Measurements from ENCODE around the gene KIAA0930. TPM values are rescaled to one million over a fixed set of nuclear protein-coding genes. Genes with fewer than 3 reads are reported as not detected.
A peak's percentile ranks its signal among the peaks of the same experiment; 100 is the strongest.

Gene KIAA0930
- total and polyA plus RNA-seq, 5 donors from 2014 or later = 0.70 to 21.3 (median 2.0) TPM

- peaks cover 27% of the 10 kb centered on the region for H3K4me1 ChIP-seq (ENCODE audit: control insufficient read depth, insufficient read depth, low read length, poor library complexity, severe bottlenecking)
Measured at GRCh38 chr22:45159652-45160462, 80.8 kb downstream of the KIAA0930 start.

GRCh38 chr22:45157907-45158306, 82.8 kb downstream of the KIAA0930 start:
- Mint-ChIP-seq H3K4me1 (peaks cover 18 to 35% (median 28%) of the 10 kb centered on the region in 4 donors), H3K36me3 (peaks cover 22% of the 10 kb centered on the region), H3K4me3 (no peak overlapping the region), H3K9me3 (no peaks in the 10 kb centered on the region), H3K27me3 (peaks cover 4% of the 10 kb centered on the region), H3K27ac (no peak overlapping the region)
- Histone ChIP-seq H3K36me3 (ENCODE audit: control insufficient read depth, insufficient read depth, low read length) (peaks cover 22% of the 10 kb centered on the region), H3K4me3 (ENCODE audit: low read depth, low read length) (no peak overlapping the region), H3K27ac (ENCODE audit: insufficient read depth, low read length, poor library complexity, severe bottlenecking) (no peak overlapping the region), H3K27me3 (ENCODE audit: control insufficient read depth, insufficient read depth, low read length) (no peaks in the 10 kb centered on the region), H3K9me3 (ENCODE audit: control insufficient read depth in 2 of 2, low read length in 2 of 2) (no peaks in the 10 kb centered on the region), H3K4me1 (ENCODE audit: control insufficient read depth, insufficient read depth, low read length, poor library complexity, severe bottlenecking) (peaks cover 16% of the 10 kb centered on the region)
- ATAC-seq (ENCODE audit: low read depth in 2 of 2) (no peak), DNase-seq (no peak)

More at GRCh38 chr22:45159652-45160462, 80.8 kb downstream of the KIAA0930 start:
- peaks cover 4% of the 10 kb centered on the region for H3K27me3 Mint-ChIP-seq
- ATAC-seq (ENCODE audit: low read depth in 2 of 2) (no peak), DNase-seq (no peak)
- no peaks in the 10 kb centered on the region for H3K9me3 Mint-ChIP-seq
- peaks cover 17% of the 10 kb centered on the region for H3K36me3 ChIP-seq (ENCODE audit: control insufficient read depth, insufficient read depth, low read length)
- no peak overlapping the region for H3K4me3 ChIP-seq (ENCODE audit: low read depth, low read length)
- H3K27me3 ChIP-seq (ENCODE audit: control insufficient read depth, insufficient read depth, low read length) = no peaks in the 10 kb centered on the region
- no peaks in the 10 kb centered on the region for H3K9me3 ChIP-seq (ENCODE audit: control insufficient read depth in 2 of 2, low read length in 2 of 2)
- peak overlapping the region in 3 of 4 donors; percentile 13 to 85 (median 24) for H3K4me3 Mint-ChIP-seq
- peaks cover 11 to 43% (median 25%) of the 10 kb centered on the region in 4 donors for H3K4me1 Mint-ChIP-seq
- peak overlapping the region in 2 of 3 donors; percentile 17 to 40 for H3K27ac Mint-ChIP-seq
- no peak overlapping the region for H3K27ac ChIP-seq (ENCODE audit: insufficient read depth, low read length, poor library complexity, severe bottlenecking)
- peaks cover 14% of the 10 kb centered on the region for H3K36me3 Mint-ChIP-seq

DNA sequence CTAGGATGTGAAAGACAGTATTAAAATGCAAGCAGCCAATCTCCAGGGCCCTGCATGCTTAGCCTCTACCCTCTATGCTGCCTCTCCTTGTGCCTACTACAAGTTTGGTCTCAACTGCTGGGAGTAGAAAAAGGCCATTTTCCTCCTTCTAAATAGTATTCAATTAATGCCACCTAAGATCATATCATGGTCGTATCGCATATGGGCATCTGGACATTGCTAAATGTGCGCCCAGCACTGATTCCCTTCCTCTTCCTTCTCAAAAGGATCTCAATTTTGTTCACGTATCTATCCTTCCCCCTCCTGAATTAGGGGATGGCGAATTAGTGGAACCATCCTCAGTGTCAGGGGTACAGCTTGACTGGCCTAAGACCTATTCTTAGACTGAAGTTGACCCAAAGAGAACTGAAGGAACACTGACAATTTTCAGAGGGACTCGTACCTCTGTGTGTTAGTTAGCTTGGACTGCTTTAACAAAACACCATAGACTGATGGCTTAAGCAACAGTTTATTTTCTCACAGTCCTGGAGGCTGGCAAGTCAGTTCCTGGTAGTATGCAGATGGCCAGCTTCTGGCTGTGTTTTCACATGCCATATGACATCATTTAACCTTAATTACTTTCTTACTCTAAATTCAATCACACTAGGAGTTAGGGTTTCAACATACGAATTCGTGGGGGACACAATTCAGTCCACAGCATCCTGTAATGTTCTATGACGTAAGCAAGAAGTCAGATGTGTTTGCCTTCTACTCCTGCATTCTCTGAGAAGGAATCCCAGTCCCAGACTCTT, 85.4 kb downstream of the KIAA0930 start:
- DNase-seq (no peak), ATAC-seq (ENCODE audit: low read depth in 2 of 2) (no peak)
- peak overlapping the region in 1 of 3 donors; percentile 8 for H3K27ac Mint-ChIP-seq
- H3K4me1 Mint-ChIP-seq = peaks cover 10 to 20% (median 18%) of the 10 kb centered on the region in 4 donors
- H3K36me3 Mint-ChIP-seq = peaks cover 34% of the 10 kb centered on the region
- Histone ChIP-seq H3K36me3 (ENCODE audit: control insufficient read depth, insufficient read depth, low read length) (peaks cover 22% of the 10 kb centered on the region), H3K9me3 (ENCODE audit: control insufficient read depth in 2 of 2, low read length in 2 of 2) (no peaks in the 10 kb centered on the region), H3K4me3 (ENCODE audit: low read depth, low read length) (no peak overlapping the region), H3K4me1 (ENCODE audit: control insufficient read depth, insufficient read depth, low read length, poor library complexity, severe bottlenecking) (peaks cover 7% of the 10 kb centered on the region), H3K27me3 (ENCODE audit: control insufficient read depth, insufficient read depth, low read length) (no peaks in the 10 kb centered on the region), H3K27ac (ENCODE audit: insufficient read depth, low read length, poor library complexity, severe bottlenecking) (no peak overlapping the region)
- H3K4me3 Mint-ChIP-seq = no peak overlapping the region
- peaks cover 4% of the 10 kb centered on the region for H3K27me3 Mint-ChIP-seq
- H3K9me3 Mint-ChIP-seq = peaks cover 0 to 1% (median 0%) of the 10 kb centered on the region in 7 donors

DNA sequence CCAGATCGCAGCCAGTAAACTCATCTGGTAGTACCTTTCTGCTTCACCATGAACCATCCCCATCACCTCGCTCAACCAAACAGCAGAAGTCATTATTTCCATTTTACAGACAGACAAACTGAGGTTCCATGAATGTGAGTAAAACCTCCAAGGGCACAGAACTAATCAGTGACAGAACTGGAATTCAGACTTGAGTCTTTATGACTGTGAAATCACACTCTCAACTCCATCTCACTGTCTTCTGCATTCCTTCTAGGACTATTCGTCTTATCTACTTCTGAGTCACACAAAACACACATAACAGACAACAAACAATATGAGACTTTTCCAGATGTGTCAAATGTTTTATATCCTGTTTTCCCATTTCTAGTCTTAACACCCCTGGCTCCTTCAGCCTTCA, 86.3 kb downstream of the KIAA0930 start:
- no peak overlapping the region for H3K27ac ChIP-seq (ENCODE audit: insufficient read depth, low read length, poor library complexity, severe bottlenecking)
- Mint-ChIP-seq H3K9me3 (peaks cover 0 to 1% (median 0%) of the 10 kb centered on the region in 7 donors), H3K36me3 (peaks cover 34% of the 10 kb centered on the region), H3K4me3 (no peak overlapping the region), H3K4me1 (peaks cover 3 to 15% (median 14%) of the 10 kb centered on the region in 4 donors), H3K27me3 (peaks cover 4% of the 10 kb centered on the region), H3K27ac (peak overlapping the region in 1 of 3 donors; percentile 38)
- no peak for ATAC-seq (ENCODE audit: low read depth in 2 of 2)
- no peaks in the 10 kb centered on the region for H3K4me1 ChIP-seq (ENCODE audit: control insufficient read depth, insufficient read depth, low read length, poor library complexity, severe bottlenecking)
- peaks cover 22% of the 10 kb centered on the region for H3K36me3 ChIP-seq (ENCODE audit: control insufficient read depth, insufficient read depth, low read length)
- H3K27me3 ChIP-seq (ENCODE audit: control insufficient read depth, insufficient read depth, low read length) = no peaks in the 10 kb centered on the region
- H3K9me3 ChIP-seq (ENCODE audit: control insufficient read depth in 2 of 2, low read length in 2 of 2) = no peaks in the 10 kb centered on the region
- DNase-seq = no peak
- H3K4me3 ChIP-seq (ENCODE audit: low read depth, low read length) = no peak overlapping the region

DNA sequence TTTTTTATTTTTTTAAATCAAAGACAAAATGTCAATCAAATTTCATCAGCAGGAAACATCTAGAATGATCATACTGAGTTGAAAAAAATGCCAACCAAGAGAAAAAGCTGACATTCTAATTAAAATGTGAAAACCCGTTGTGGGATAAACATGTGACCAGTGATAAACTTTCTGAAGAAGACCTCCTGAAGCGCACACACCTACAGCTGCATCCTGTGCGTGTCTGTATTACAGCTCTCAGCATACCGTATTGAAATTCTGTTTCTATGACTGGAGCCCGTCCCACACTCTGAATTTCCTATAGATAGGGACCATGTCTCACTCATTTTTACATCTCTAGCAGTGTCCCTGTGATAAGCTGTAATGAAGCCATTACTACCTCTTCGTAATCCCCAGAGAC, 89.2 kb downstream of the KIAA0930 start:
- peaks cover 4% of the 10 kb centered on the region for H3K27me3 Mint-ChIP-seq
- ATAC-seq (ENCODE audit: low read depth in 2 of 2) (no peak), DNase-seq (no peak)
- H3K36me3 Mint-ChIP-seq = peaks cover 36% of the 10 kb centered on the region
- Histone ChIP-seq H3K4me3 (ENCODE audit: low read depth, low read length) (no peak overlapping the region), H3K27me3 (ENCODE audit: control insufficient read depth, insufficient read depth, low read length) (no peaks in the 10 kb centered on the region), H3K27ac (ENCODE audit: insufficient read depth, low read length, poor library complexity, severe bottlenecking) (no peak overlapping the region), H3K36me3 (ENCODE audit: control insufficient read depth, insufficient read depth, low read length) (peaks cover 7% of the 10 kb centered on the region), H3K4me1 (ENCODE audit: control insufficient read depth, insufficient read depth, low read length, poor library complexity, severe bottlenecking) (no peaks in the 10 kb centered on the region), H3K9me3 (ENCODE audit: control insufficient read depth in 2 of 2, low read length in 2 of 2) (no peaks in the 10 kb centered on the region)
- no peak overlapping the region for H3K4me3 Mint-ChIP-seq
- peak overlapping the region in 1 of 3 donors; percentile 23 for H3K27ac Mint-ChIP-seq
- H3K4me1 Mint-ChIP-seq = peaks cover 0 to 17% (median 12%) of the 10 kb centered on the region in 4 donors
- peaks cover 0 to 1% (median 0%) of the 10 kb centered on the region in 7 donors for H3K9me3 Mint-ChIP-seq

DNA sequence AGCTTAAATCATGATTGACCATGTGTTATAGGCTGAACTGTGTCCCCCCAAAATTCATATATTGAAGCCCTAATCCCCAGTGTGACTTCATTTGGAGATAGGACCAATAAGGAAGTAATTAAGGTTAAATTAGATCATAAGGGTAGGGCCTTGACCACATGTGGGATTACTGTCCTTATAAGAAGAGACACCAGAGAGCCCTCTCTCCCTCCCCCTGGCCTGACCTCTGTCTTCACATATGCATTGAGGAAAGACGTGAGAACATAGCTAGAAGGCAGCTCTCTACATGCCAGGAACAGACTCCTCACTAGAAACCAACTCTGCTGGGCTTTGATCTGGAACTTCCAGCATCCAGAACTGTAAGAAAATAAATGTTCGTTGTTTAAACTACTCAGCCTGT, 90.6 kb downstream of the KIAA0930 start:
- H3K36me3 ChIP-seq (ENCODE audit: control insufficient read depth, insufficient read depth, low read length) = peaks cover 5% of the 10 kb centered on the region
- peaks cover 0 to 1% (median 0%) of the 10 kb centered on the region in 7 donors for H3K9me3 Mint-ChIP-seq
- H3K9me3 ChIP-seq (ENCODE audit: control insufficient read depth in 2 of 2, low read length in 2 of 2) = no peaks in the 10 kb centered on the region
- H3K36me3 Mint-ChIP-seq = peaks cover 28% of the 10 kb centered on the region
- no peak overlapping the region for H3K4me3 Mint-ChIP-seq
- no peaks in the 10 kb centered on the region for H3K27me3 ChIP-seq (ENCODE audit: control insufficient read depth, insufficient read depth, low read length)
- no peak overlapping the region for H3K4me3 ChIP-seq (ENCODE audit: low read depth, low read length)
- peaks cover 0 to 18% (median 14%) of the 10 kb centered on the region in 4 donors for H3K4me1 Mint-ChIP-seq
- no peak for ATAC-seq (ENCODE audit: low read depth in 2 of 2)
- H3K27ac ChIP-seq (ENCODE audit: insufficient read depth, low read length, poor library complexity, severe bottlenecking) = no peak overlapping the region
- H3K27me3 Mint-ChIP-seq = peaks cover 3% of the 10 kb centered on the region
- DNase-seq = no peak
- H3K4me1 ChIP-seq (ENCODE audit: control insufficient read depth, insufficient read depth, low read length, poor library complexity, severe bottlenecking) = no peaks in the 10 kb centered on the region
- H3K27ac Mint-ChIP-seq = peak overlapping the region in 1 of 3 donors; percentile 67

DNA sequence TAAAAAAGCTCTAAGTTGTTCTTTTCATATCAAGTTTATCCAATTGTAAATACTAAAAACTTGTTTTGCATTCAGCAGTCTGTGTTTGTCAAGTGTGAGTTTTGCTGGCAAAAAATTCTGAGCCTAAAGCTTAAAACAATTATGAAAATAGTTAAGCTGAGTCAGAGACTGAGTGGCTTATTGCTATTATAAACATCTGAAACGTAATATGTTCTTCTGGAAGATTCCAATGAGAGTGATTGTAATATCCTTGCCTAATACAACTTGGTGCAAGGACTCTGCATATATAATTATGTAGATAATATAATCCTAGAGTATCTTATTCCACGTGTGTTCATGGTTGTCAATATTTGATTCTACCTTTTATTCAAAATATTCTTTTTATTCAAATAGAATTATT, 91.0 kb downstream of the KIAA0930 start:
- peaks cover 0 to 1% (median 0%) of the 10 kb centered on the region in 7 donors for H3K9me3 Mint-ChIP-seq
- Histone ChIP-seq H3K9me3 (ENCODE audit: control insufficient read depth in 2 of 2, low read length in 2 of 2) (no peaks in the 10 kb centered on the region), H3K4me1 (ENCODE audit: control insufficient read depth, insufficient read depth, low read length, poor library complexity, severe bottlenecking) (no peaks in the 10 kb centered on the region), H3K27ac (ENCODE audit: insufficient read depth, low read length, poor library complexity, severe bottlenecking) (no peak overlapping the region), H3K36me3 (ENCODE audit: control insufficient read depth, insufficient read depth, low read length) (peaks cover 3% of the 10 kb centered on the region), H3K27me3 (ENCODE audit: control insufficient read depth, insufficient read depth, low read length) (no peaks in the 10 kb centered on the region), H3K4me3 (ENCODE audit: low read depth, low read length) (no peak overlapping the region)
- peaks cover 0 to 20% (median 16%) of the 10 kb centered on the region in 4 donors for H3K4me1 Mint-ChIP-seq
- peaks cover 26% of the 10 kb centered on the region for H3K36me3 Mint-ChIP-seq
- DNase-seq = no peak
- no peak overlapping the region for H3K4me3 Mint-ChIP-seq
- no peaks in the 10 kb centered on the region for H3K27me3 Mint-ChIP-seq
- H3K27ac Mint-ChIP-seq = no peak overlapping the region
- ATAC-seq (ENCODE audit: low read depth in 2 of 2) = no peak
